Measurements from ENCODE around the gene NT5C3A.

GRCh38 chr7:33048704-33049103, 13.9 kb downstream of the NT5C3A start:
- TF ChIP-seq, protein P1, sequence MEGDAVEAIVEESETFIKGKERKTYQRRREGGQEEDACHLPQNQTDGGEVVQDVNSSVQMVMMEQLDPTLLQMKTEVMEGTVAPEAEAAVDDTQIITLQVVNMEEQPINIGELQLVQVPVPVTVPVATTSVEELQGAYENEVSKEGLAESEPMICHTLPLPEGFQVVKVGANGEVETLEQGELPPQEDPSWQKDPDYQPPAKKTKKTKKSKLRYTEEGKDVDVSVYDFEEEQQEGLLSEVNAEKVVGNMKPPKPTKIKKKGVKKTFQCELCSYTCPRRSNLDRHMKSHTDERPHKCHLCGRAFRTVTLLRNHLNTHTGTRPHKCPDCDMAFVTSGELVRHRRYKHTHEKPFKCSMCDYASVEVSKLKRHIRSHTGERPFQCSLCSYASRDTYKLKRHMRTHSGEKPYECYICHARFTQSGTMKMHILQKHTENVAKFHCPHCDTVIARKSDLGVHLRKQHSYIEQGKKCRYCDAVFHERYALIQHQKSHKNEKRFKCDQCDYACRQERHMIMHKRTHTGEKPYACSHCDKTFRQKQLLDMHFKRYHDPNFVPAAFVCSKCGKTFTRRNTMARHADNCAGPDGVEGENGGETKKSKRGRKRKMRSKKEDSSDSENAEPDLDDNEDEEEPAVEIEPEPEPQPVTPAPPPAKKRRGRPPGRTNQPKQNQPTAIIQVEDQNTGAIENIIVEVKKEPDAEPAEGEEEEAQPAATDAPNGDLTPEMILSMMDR (IDR thresholded peaks at IDR 0.05; ENCODE audit: poor library complexity) = no peak
- TF ChIP-seq EZH2 (IDR thresholded peaks at IDR 0.05; ENCODE audit: borderline replicate concordance) = no peak
